ENCODE results near the gene TSPYL1. TPM values are rescaled to one million over a fixed set of nuclear protein-coding genes. Genes with fewer than 3 reads are reported as not detected.

The TSPYL1 gene
- total RNA-seq, 1 experiment from 2014 or later: 68.6 TPM

DNA sequence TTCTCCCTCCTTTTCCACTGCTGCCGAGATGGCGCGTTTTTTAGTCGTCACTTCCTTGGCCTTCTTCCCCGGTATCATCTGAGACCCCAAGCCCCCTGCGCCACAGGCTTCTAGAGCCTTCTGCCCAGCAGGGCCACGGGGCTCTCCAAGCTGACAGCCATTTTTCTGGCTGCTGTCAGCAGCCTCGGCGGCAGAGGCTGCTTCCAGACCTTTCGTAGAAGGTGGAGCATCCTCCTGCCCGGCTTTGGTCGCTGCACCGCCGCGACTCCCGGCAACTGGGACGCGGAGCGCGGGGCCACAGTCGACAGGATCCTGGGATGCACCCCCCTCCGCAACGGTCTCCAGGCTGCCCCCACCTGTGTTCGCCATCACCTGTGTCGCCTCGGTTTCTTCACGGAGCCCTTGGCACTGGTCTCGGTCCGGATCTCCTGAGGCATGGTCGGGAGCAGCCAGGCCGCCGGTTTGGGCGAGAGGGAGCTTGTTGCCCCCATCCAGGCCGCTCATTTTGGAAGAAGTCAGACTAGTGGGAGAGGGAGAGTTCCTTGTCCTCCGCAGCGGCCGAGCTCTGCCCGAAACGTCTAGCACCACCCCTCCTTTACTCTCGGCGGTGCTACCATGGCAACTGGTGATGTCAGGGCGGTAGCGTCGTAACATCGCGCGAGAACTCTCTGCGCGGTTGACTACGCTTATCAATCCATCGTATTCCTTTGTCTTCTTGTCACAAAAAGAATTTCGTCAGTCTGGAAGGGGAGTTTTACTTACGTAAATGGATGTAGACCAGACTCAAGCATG, 26.0 kb downstream of the TSPYL1 start, which contains the start of gene TSPYL4 (continued):
- no peak for TF ChIP-seq ATF6 (CRISPR knock-in tag; IDR thresholded peaks at IDR 0.05)
- TF ChIP-seq TP53 (CRISPR knock-in tag; IDR thresholded peaks at IDR 0.05): no peak
- no peak for TF ChIP-seq ZSCAN18 (CRISPR knock-in tag; IDR thresholded peaks at IDR 0.05)
- TF ChIP-seq FOXK1 (CRISPR knock-in tag; IDR thresholded peaks at IDR 0.05): peak; percentile 41; the same call in 1 of the 2 replicates
- no peak for TF ChIP-seq ZNF138 (CRISPR knock-in tag; conservative IDR thresholded peaks at IDR 0.05)
- no peak for TF ChIP-seq NR1H2 (CRISPR knock-in tag; IDR thresholded peaks at IDR 0.05)
- TF ChIP-seq TCF7 (CRISPR knock-in tag; IDR thresholded peaks at IDR 0.05; ENCODE audit: low read depth): no peak
- TF ChIP-seq EMX1 (CRISPR knock-in tag; IDR thresholded peaks at IDR 0.05): no peak
- no peak for TF ChIP-seq GRHL2 (CRISPR knock-in tag; IDR thresholded peaks at IDR 0.05; ENCODE audit: insufficient replicate concordance, severe bottlenecking)
- TF ChIP-seq, protein P1, sequence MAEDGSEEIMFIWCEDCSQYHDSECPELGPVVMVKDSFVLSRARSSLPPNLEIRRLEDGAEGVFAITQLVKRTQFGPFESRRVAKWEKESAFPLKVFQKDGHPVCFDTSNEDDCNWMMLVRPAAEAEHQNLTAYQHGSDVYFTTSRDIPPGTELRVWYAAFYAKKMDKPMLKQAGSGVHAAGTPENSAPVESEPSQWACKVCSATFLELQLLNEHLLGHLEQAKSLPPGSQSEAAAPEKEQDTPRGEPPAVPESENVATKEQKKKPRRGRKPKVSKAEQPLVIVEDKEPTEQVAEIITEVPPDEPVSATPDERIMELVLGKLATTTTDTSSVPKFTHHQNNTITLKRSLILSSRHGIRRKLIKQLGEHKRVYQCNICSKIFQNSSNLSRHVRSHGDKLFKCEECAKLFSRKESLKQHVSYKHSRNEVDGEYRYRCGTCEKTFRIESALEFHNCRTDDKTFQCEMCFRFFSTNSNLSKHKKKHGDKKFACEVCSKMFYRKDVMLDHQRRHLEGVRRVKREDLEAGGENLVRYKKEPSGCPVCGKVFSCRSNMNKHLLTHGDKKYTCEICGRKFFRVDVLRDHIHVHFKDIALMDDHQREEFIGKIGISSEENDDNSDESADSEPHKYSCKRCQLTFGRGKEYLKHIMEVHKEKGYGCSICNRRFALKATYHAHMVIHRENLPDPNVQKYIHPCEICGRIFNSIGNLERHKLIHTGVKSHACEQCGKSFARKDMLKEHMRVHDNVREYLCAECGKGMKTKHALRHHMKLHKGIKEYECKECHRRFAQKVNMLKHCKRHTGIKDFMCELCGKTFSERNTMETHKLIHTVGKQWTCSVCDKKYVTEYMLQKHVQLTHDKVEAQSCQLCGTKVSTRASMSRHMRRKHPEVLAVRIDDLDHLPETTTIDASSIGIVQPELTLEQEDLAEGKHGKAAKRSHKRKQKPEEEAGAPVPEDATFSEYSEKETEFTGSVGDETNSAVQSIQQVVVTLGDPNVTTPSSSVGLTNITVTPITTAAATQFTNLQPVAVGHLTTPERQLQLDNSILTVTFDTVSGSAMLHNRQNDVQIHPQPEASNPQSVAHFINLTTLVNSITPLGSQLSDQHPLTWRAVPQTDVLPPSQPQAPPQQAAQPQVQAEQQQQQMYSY (CRISPR knock-in tag; IDR thresholded peaks at IDR 0.05): 0 out of 2 replicates have a peak, but pooled peaks have one; percentile 36

DNA sequence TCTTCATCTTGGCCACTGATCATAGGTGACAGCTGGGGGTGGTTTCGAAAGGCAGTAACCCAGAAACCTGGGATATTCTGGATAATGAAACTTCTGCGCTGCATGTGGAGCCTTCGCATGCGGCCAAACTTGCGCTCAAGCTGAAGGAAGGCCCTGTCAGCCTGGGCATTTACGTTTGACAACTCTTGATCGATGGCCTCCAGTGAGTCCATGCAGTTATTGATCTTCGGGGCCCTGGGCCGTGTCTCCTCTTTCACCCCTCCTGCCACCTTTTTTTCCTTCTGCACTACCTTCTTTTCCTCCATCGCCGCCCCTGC, 26.6 kb downstream of the TSPYL1 start:
- ChIA-PET POLR2A (interaction anchor here (1.1 to 1.5 kb wide), 3 partner anchors 16 to 27 kb away, joined by 4 to 9 read pairs (median 4); partner anchors contain the start of gene TSPYL1), CTCF (interaction anchor here (1.1 to 1.6 kb wide), 2 partner anchors 24 to 308 kb away, joined by 3 to 5 read pairs; no protein-coding TSS in a partner anchor)
- DNase-seq (ENCODE audit: low spot score): no peak
- Mint-ChIP-seq H3K4me1 (peaks cover 27% of the 10 kb centered on the region; the same call in 1 of the 2 replicates), H3K27ac (no peak overlapping the region), H3K4me3 (no peak overlapping the region), H3K9me3 (no peaks in the 10 kb centered on the region), H3K27me3 (ENCODE audit: low read depth) (no peaks in the 10 kb centered on the region), H3K36me3 (peaks cover 3% of the 10 kb centered on the region; the same call in 1 of the 2 replicates)
- no peak for ATAC-seq
- TF ChIP-seq SMAD3 (CRISPR knock-in tag; IDR thresholded peaks at IDR 0.05; ENCODE audit: borderline replicate concordance) (no peak; the same call in 1 of the 2 replicates), E2F5 (CRISPR knock-in tag; IDR thresholded peaks at IDR 0.05) (no peak), JAZF1 (CRISPR knock-in tag; IDR thresholded peaks at IDR 0.05) (no peak), TP53 (CRISPR knock-in tag; IDR thresholded peaks at IDR 0.05) (no peak), MXD4 (CRISPR knock-in tag; IDR thresholded peaks at IDR 0.05; ENCODE audit: borderline replicate concordance) (no peak), GTF2I (CRISPR knock-in tag; conservative IDR thresholded peaks at IDR 0.05) (no peak), ZNF416 (CRISPR knock-in tag; IDR thresholded peaks at IDR 0.05) (no peak), ZBTB43 (CRISPR knock-in tag; IDR thresholded peaks at IDR 0.05) (no peak), SOX15 (CRISPR knock-in tag; IDR thresholded peaks at IDR 0.05) (no peak), CREB1 (CRISPR knock-in tag; IDR thresholded peaks at IDR 0.05) (no peak), NFE2L1 (CRISPR knock-in tag; IDR thresholded peaks at IDR 0.05) (no peak)
- TF ChIP-seq, protein P2, sequence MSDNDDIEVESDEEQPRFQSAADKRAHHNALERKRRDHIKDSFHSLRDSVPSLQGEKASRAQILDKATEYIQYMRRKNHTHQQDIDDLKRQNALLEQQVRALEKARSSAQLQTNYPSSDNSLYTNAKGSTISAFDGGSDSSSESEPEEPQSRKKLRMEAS (CRISPR knock-in tag; IDR thresholded peaks at IDR 0.05): no peak
- TF ChIP-seq, protein P3, sequence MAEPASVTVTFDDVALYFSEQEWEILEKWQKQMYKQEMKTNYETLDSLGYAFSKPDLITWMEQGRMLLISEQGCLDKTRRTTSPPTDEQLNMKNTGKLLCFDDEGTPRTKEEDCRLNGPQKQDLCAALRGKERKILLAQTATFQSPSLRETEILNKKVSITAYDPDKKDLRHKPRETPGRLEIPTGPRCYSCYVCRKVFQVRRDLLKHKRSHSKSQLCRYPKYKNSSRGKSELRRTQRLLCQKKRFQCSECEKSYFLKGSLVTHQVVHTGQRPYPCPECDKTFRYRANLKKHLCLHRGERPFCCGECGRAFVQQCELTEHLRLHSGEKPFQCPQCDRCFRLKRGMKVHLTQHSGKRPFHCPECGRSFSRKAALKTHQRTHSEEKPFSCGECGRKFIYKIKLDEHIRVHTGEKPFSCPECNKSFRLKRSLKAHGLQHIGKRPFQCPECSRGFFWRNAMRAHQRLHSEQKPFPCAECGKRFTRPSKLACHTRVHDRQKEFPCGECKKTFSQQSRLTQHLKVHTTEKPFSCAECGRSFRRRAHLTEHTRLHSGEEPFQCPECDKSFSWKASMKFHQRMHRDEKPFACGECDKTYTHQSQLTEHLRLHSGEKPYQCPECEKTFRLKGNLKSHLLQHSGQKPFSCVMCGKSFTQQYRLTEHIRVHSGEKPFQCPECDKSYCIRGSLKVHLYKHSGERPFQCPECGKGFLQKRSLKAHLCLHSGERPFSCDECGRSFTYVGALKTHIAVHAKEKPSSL (CRISPR knock-in tag; conservative IDR thresholded peaks at IDR 0.05): no peak
